Activated T-helper 2 cell treated with anti-CD3 and anti-CD28 coated beads, Interferon-gamma antibody, Interleukin-2, Interleukin-4, amounts not matched to agents 10 μg/mL and 5 μg/mL and 100 μg/mL, durations not matched to agents 14 hours and 24 hours and 36 hours (primary cell): ENCODE results near the gene VSNL1. TPM values are rescaled to one million over a fixed set of nuclear protein-coding genes. Genes with fewer than 3 reads are reported as not detected.

ENCODE experiments used
- DNase-seq: peaks from one replicate; pipeline ENCODE4 v3.0.0; 2021; ENCODE audit warnings: low spot score
- H3K27ac Mint-ChIP-seq: one replicate; pipeline ENCODE4 v1.8.0; 2021; ENCODE audit warnings: mixed read lengths
- H3K27me3 Mint-ChIP-seq: one replicate; pipeline ENCODE4 v1.8.0; 2021; ENCODE audit warnings: low read depth, mixed read lengths
- H3K36me3 Mint-ChIP-seq: one replicate; pipeline ENCODE4 v1.8.0; 2021; ENCODE audit warnings: low read depth, mixed read lengths
- H3K4me1 Mint-ChIP-seq: one replicate; pipeline ENCODE4 v1.8.0; 2021; ENCODE audit warnings: low read depth, mixed read lengths
- H3K4me3 Mint-ChIP-seq: one replicate; pipeline ENCODE4 v1.8.0; 2021; ENCODE audit warnings: low read depth, mild to moderate bottlenecking, moderate library complexity, mixed read lengths
- H3K9me3 Mint-ChIP-seq: one replicate; pipeline ENCODE4 v1.8.0; 2021; ENCODE audit warnings: mixed read lengths
- intact Hi-C: fragments of 100-400 bp; cut with micrococcal nuclease; formaldehyde crosslinking; loops from one replicate; pipeline ENCODE4 v1.15.1; 2023
- total RNA-seq: library from RNA; stranded (reverse); gene quantifications from 2 replicates; pipeline ENCODE4 v1.2.3, GENCODE V29; 2022

Gene VSNL1
- total RNA-seq, 1 donor from 2014 or later: not detected

DNA sequence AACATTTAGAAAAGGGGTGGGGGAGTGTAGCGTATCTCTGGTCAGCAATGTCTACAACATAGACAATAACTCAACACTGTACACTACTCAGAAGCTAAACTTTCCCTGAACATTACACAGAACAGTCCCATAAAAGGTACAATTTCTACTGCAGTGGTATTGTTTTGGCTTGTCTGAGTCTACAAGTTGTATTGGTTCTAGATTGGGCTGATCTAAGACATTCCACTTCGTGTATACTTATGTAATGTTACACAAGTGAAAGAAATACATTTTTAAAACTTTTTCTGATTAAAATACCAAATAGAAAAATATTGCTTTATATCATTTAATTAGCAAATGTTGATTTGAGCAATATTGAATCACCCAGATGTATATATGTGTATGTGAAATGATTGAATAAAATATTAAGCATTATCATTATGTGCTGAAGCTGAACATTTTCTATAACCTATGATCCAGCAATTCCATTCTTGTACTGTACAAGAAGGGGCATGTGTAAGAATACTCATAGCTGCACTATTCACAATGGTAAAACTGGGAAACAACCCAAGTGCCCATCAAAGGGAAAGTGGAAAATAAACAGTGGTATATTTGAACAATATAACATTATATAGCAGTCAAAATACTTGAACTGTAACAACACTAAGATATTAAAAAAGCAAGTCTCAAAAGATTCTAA lies 52.4 kb downstream of the VSNL1 start:
- Mint-ChIP-seq H3K27ac (no peak overlapping the region), H3K27me3 (no peaks in the 10 kb centered on the region), H3K9me3 (no peaks in the 10 kb centered on the region), H3K36me3 (no peaks in the 10 kb centered on the region), H3K4me3 (no peak overlapping the region), H3K4me1 (no peaks in the 10 kb centered on the region)
- DNase-seq: no peak
- intact Hi-C loops: no loop called here

DNA sequence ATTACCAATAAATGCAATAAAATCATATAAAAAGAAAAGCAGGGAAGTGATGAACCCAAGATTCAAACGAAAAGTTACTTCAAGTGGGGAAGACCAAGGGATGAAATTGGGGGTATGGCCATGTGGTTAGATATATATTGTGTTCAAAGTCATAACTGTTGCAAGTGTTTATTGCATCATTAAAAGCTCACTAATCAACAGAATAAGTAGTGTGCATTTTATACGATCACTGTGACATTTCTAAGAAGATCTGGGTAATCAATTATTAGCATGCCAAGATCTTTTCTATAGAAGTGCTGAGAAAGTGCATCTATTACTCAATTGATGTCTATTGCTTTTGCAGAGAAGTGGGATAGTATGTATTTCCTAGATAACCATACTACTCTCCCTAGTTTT lies 52.9 kb downstream of the VSNL1 start:
- Mint-ChIP-seq H3K9me3 (no peaks in the 10 kb centered on the region), H3K36me3 (no peaks in the 10 kb centered on the region), H3K4me1 (no peaks in the 10 kb centered on the region), H3K4me3 (no peak overlapping the region), H3K27me3 (no peaks in the 10 kb centered on the region), H3K27ac (no peak overlapping the region)
- intact Hi-C loops: no loop called here
- no peak for DNase-seq

DNA sequence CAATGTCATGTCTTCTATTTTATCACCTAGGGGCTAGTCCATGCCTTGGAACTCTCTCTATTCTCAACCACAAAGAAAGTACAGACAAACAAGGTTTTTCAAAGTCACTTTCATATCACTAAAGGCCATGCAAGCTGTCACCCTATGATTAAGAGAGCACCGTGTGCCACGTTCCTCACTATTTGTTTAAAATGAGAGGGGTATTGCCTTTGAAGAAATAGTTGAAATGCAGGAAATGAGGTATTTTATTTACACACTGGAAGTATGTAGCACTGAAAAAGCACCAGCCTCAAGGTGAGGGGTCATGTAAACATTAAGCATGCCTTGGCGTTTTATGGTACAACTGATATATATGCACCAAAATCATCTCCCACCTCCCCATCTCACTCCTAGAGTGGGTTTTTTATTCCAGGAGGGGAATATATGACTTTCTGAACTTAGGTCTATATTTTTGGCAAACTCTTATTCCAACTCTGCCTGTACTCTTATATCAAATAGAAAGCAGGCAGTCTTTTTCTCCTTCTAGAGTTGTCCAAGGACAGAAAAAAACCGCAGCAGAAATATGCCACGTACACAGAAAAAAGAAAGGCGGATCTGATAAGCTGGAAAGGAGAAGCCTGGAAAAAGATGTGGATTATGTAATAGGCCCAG lies 53.5 kb downstream of the VSNL1 start:
- DNase-seq: no peak
- no peaks in the 10 kb centered on the region for H3K27me3 Mint-ChIP-seq
- intact Hi-C loops: no loop called here
- H3K4me1 Mint-ChIP-seq: no peaks in the 10 kb centered on the region
- no peak overlapping the region for H3K4me3 Mint-ChIP-seq
- no peaks in the 10 kb centered on the region for H3K36me3 Mint-ChIP-seq
- no peaks in the 10 kb centered on the region for H3K9me3 Mint-ChIP-seq
- no peak overlapping the region for H3K27ac Mint-ChIP-seq

DNA sequence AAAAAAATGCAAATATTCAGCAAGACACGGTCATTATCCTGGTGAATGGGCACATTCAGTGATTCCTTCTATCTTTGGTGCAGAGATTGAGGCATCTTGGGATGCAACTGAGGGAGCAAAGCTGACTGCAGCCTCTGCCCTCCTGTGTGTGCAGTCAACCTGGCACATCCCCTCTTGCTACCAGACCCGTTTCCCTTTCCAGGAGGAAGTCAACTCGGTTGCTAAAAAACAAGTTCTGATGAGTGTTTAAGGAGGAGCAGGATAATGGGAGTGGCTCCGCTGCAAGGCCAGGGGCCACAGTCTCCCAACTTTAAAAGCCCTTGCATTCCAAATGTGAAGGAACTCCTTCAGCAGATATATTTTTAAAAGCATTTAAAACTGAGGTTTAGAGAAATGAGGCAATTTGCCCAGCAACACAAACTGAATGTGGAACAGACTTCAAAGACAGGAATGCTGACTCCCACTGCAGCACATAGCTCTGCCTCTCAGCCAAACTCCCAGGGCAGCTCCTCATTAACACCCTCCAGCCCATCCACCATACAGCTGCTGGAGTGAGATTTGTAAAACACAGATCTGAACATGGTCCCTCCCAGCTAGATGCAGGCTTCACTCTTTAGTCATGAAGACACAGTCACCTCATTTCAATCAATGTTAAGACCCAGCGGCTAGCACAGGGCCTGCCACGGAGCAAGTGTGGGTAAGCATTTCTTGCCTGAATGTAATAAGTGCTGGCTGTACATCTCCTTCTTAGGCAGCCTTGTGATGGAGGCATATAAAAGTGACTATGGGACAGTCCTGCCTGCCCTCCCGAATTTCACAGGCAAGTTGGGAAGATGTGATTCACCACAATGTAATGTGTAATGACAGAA lies 54.3 kb downstream of the VSNL1 start:
- DNase-seq: no peak
- intact Hi-C loops: no loop called here
- no peaks in the 10 kb centered on the region for H3K9me3 Mint-ChIP-seq
- no peak overlapping the region for H3K27ac Mint-ChIP-seq
- H3K27me3 Mint-ChIP-seq: no peaks in the 10 kb centered on the region
- no peaks in the 10 kb centered on the region for H3K4me1 Mint-ChIP-seq
- no peaks in the 10 kb centered on the region for H3K36me3 Mint-ChIP-seq
- no peak overlapping the region for H3K4me3 Mint-ChIP-seq

DNA sequence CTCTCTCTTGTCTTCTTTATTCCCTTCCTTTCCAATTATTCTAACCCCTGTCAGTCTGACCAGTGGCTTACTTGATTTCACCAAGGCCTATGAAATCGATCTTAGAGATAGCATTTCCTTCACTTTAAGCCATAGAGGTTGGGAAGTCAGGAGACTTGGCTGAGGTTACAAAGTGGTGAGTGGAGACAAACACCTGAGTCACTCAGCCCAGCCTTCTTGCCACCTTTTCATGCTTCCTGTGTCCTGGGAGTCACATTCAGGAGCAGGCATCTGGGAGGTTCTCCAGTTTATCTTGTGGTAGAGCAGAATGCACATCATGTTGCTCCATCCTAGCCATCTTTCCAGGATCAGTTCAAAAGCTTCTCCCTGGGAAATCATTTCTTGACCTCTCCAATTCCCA lies 59.1 kb downstream of the VSNL1 start:
- Mint-ChIP-seq H3K4me1 (no peaks in the 10 kb centered on the region), H3K27me3 (no peaks in the 10 kb centered on the region), H3K27ac (no peak overlapping the region), H3K4me3 (no peak overlapping the region), H3K36me3 (no peaks in the 10 kb centered on the region), H3K9me3 (no peaks in the 10 kb centered on the region)
- no peak for DNase-seq
- intact Hi-C loops: no loop called here

DNA sequence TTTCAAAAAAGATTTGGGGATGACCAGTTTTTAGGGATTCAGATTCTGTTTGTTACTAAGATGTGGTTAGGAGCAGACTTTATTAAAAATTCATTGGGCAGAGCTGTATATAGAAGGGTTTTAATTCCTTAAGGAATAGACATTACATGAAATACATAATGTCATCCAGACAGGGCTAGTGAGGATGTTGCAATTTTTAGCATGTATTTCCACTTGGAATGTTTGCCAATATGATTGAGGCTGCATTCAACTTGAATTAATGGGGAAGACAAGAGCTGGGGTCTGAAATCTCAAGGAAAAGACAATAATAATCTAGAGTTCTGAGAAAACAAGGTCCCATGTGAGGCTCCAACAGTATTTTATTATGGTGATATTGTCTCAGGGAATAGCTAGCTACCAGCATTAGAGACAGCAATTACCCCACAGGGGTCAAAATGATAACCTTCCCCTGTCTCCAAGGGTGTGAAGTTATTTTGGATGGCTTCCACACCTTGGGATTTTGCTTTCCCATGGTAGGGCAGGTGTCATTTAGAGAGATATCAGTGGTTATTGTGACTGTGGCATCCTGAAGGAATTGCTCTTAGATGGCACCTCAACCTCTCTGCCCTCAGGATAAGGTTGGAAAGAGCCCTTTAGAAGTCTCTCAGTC lies 60.2 kb downstream of the VSNL1 start:
- H3K36me3 Mint-ChIP-seq: no peaks in the 10 kb centered on the region
- DNase-seq: no peak
- H3K4me3 Mint-ChIP-seq: no peak overlapping the region
- H3K9me3 Mint-ChIP-seq: no peaks in the 10 kb centered on the region
- intact Hi-C loops: no loop called here
- no peak overlapping the region for H3K27ac Mint-ChIP-seq
- no peaks in the 10 kb centered on the region for H3K27me3 Mint-ChIP-seq
- no peaks in the 10 kb centered on the region for H3K4me1 Mint-ChIP-seq

DNA sequence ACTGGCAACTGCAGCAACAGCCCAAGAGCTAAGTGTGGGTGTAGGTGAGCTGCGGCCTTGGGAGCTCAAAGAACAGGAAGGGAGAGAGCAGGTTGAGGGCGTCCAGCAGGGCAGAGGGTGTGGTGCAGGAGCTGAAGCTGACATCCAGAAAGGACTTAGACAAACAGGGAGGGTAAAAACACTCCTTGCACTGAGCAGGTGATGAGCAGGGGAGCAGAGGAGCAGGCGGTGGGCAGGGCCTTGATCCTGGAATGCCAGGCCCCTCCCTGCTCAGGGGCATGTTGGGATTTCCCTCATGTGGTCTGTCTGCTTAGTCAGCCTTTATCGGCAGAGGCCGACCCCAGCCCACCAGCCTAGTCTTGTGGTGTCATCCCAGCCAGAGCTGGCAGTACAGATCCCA lies 63.6 kb downstream of the VSNL1 start:
- H3K36me3 Mint-ChIP-seq: no peaks in the 10 kb centered on the region
- no peak overlapping the region for H3K4me3 Mint-ChIP-seq
- H3K27ac Mint-ChIP-seq: no peak overlapping the region
- peaks cover 3% of the 10 kb centered on the region for H3K27me3 Mint-ChIP-seq
- no peaks in the 10 kb centered on the region for H3K9me3 Mint-ChIP-seq
- H3K4me1 Mint-ChIP-seq: no peaks in the 10 kb centered on the region
- DNase-seq: no peak
- intact Hi-C loops: no loop called here

DNA sequence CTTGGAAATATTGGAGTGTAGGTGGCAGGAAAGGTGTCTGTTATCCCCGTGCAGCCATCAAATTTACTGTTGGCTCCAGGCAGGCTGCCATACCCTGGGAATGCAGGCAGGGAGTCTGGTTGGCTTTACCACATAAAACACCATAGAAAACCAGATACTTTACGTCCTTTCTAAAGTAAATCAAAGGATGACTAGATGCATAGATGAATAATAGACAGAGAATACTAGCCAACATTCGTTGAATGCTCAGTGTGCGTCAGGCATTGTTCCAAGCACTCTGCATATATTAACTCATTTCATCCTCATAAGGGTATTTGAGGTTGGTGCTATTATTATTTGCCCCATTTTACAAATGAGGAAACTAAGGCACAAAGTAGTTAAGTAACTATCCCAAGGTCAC lies 65.2 kb downstream of the VSNL1 start:
- intact Hi-C loops: no loop called here
- no peak for DNase-seq
- H3K4me1 Mint-ChIP-seq: no peaks in the 10 kb centered on the region
- peaks cover 3% of the 10 kb centered on the region for H3K27me3 Mint-ChIP-seq
- H3K27ac Mint-ChIP-seq: no peak overlapping the region
- no peaks in the 10 kb centered on the region for H3K36me3 Mint-ChIP-seq
- no peak overlapping the region for H3K4me3 Mint-ChIP-seq
- H3K9me3 Mint-ChIP-seq: no peaks in the 10 kb centered on the region

DNA sequence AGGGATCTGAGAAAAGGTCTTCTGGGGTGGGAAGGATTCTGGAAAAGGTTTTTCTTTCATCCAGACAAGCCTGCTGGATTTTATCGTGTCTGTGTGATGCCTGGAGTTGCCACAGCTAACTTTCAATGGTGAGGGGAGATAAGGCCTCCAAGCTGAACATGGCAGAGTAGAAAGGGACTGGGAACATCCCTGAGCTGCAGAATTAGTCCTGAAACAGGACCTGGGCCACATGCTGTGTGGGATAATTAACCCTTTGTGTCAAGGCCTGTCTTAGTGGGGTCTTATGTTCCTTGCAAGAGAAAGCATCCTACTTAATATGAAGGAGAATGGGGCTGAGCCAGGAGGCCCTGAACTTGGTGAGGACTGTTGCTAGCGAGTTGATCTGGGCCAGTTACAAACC lies 66.4 kb downstream of the VSNL1 start:
- intact Hi-C loops: no loop called here
- no peaks in the 10 kb centered on the region for H3K9me3 Mint-ChIP-seq

DNA sequence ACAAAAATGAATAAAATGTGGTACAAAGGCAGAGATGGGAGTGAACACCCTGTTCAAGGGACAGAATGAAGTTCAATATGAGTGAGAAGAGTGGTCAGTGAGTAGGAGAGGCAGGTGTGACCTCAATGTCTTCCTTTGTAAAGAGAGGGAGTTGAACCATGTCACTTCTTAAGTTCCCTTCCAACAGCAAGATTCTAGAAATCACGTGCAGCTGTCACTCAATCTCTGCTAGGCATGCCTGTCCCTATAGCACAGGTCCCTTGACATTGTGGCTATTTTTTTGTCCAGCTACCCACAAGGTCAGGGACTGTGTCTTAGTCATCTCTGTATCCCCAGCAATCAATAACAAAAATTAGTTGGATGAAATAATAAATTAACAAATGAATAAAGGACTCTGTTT lies 66.9 kb downstream of the VSNL1 start:
- Mint-ChIP-seq H3K4me1 (no peaks in the 10 kb centered on the region), H3K27me3 (peaks cover 3% of the 10 kb centered on the region), H3K9me3 (no peaks in the 10 kb centered on the region), H3K36me3 (no peaks in the 10 kb centered on the region), H3K27ac (no peak overlapping the region), H3K4me3 (no peak overlapping the region)
- DNase-seq: no peak
- intact Hi-C loops: no loop called here

More for the DNA sequence above, 66.4 kb downstream of the VSNL1 start:
- DNase-seq: no peak
- H3K36me3 Mint-ChIP-seq: no peaks in the 10 kb centered on the region
- H3K4me3 Mint-ChIP-seq: no peak overlapping the region
- peaks cover 3% of the 10 kb centered on the region for H3K27me3 Mint-ChIP-seq
- no peaks in the 10 kb centered on the region for H3K4me1 Mint-ChIP-seq
- H3K27ac Mint-ChIP-seq: no peak overlapping the region

DNA sequence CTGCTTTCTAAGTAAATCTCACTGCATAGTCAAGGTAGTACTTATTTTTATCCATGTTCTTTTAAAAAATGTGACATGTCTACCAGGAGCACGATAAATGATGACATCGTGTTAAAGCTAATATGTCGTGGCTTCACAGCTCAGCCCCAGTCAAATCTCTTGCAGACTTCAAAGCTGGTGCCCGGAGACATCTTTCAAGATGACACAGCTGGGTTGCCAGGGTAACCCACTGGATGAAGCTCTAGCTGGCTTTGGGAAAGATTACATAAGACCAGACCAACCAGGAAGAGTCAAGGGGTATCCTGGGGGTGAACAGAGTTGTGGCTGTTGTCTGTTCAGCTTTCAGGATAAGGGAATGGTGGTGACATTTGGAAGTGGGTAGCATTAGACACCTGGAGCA lies 67.8 kb downstream of the VSNL1 start:
- Mint-ChIP-seq H3K36me3 (no peaks in the 10 kb centered on the region), H3K27ac (no peak overlapping the region)

DNA sequence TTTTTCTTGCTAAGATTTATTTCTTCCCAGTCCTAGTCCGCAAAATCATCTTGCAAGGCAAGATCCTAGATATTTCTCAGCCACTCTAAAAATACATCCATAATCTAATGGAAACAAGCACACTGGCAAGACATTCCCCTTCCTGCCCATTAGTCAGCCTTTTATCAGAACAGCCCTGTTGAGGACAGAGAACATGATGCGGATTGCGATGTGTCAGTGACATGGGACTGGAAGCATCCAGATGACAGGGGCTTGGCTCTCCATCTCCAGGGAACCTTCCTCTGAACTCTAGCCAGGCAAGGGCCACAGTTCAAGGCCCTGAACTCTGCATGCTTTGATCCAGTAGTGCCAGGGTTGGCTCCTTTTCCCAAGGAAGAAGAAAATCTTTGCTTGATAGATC lies 70.0 kb downstream of the VSNL1 start:
- no peak for DNase-seq
- intact Hi-C loops: no loop called here
- Mint-ChIP-seq H3K27ac (no peak overlapping the region), H3K9me3 (no peaks in the 10 kb centered on the region), H3K36me3 (no peaks in the 10 kb centered on the region), H3K4me1 (peaks cover under 1% of the 10 kb centered on the region), H3K27me3 (peaks cover 3% of the 10 kb centered on the region), H3K4me3 (no peak overlapping the region)

More for the DNA sequence above, 67.8 kb downstream of the VSNL1 start:
- no peak for DNase-seq
- H3K4me3 Mint-ChIP-seq: no peak overlapping the region
- H3K9me3 Mint-ChIP-seq: no peaks in the 10 kb centered on the region
- H3K27me3 Mint-ChIP-seq: peaks cover 3% of the 10 kb centered on the region
- H3K4me1 Mint-ChIP-seq: no peaks in the 10 kb centered on the region
- intact Hi-C loops: no loop called here

DNA sequence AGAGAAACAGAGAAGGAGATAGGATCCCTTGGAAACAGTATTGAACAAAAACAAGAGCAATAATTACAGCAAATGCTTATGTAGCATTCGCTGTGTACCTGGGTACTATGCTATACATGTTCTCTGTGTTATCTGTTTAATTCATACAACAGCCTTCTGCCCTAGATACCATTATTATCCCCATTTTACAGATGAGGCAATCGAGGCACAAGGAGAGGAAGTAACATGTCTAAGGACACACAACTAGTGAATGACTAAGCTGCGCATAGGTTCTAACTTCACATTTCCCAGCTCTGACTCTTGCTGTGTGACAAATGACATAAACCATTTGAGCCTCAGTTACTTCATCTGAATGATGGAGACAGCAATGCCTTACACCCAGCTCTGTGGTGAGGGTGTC lies 70.5 kb downstream of the VSNL1 start:
- peaks cover 3% of the 10 kb centered on the region for H3K27me3 Mint-ChIP-seq
- peaks cover 4% of the 10 kb centered on the region for H3K4me1 Mint-ChIP-seq
- no peak overlapping the region for H3K27ac Mint-ChIP-seq
- DNase-seq: no peak
- no peak overlapping the region for H3K4me3 Mint-ChIP-seq
- H3K9me3 Mint-ChIP-seq: no peaks in the 10 kb centered on the region
- intact Hi-C loops: no loop called here
- no peaks in the 10 kb centered on the region for H3K36me3 Mint-ChIP-seq
